HG03064 (cell line): ENCODE measurements around the gene CHERP.
"Not testable (repeated sequence)": the region's sequence is repeated elsewhere in the genome, so short reads cannot be mapped to it uniquely, and the experiment has no call there.

Experiments used
- ATAC-seq: cut with Tn5 transposase; IDR thresholded peaks from one replicate; pipeline ENCODE4 v1.9.1; 2021; ENCODE audit warnings: low read depth; ENCODE audit not compliant: unreplicated experiment

The CHERP gene

DNA sequence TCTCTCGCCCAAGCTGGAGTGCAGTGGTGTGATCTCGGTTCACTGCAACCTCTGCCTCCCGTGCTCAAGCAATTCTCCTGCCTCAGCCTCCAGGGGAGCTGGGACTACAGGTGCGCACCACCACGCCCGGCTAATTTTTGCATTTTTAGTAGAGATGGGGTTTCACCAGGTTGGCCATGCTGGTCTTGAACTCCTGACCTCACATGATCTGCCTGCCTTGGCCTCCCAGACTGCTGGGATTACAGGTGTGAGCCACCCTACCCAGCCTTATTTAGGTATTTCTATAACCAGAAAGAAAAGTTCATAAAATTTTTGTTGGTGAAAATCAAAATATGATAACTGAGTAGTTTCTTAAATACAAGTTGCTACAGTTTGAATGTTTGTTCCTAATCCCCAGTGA lies 1.5 kb upstream of the CHERP start:
- ATAC-seq, result not testable (repeated sequence)

DNA sequence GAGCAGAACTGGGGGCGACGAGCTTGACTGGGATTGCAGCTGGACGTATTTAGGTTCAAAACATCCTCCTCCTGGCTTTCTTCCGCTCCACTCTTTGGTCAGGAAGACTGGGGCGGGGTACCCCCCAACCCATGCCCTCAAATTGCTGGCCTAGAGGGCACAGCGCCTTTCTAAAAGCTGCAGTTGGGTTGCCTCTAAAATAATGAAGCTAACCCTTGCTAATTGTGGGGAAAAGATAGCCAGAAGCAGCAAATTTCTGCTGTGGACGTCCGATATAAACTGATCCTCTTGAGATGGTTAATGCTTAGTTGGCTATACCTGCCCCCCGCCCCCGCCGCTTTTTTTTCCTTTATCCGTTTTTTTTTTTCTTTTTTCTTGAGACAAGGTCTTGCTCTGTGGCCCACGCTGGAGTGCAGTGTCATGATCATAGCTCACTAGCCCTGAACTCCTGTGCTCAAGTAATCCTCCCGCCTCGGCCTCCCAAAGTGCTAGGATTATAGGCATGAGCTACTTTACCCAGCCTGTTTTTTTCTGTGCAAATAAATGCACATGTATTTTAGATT lies 754 bp upstream of the CHERP start:
- ATAC-seq, result no peak

GRCh38 chr19:16541526-16542044 lies 652 bp downstream of the CHERP start:
- no peak for ATAC-seq

GRCh38 chr19:16540948-16541347 lies 1.3 kb downstream of the CHERP start:
- no peak for ATAC-seq

DNA sequence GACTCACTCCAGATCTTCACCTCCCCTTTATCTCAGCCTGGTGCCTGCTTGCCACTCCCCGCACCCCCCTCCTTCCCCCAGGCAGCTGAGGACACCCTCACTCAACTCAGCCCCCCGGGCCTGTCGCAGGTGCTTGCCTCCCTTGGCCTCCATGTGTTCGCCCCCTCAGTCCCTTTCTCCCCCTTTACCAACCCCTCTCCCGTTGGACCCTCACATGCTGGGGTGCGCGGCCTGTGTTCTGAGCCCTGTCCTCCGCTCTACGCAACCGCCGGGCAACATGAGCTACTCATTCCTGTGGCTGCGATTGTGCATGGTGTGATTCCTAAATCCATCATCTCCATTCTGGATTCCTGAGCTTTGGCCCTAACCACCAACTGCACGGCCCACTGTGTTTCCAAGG lies 5.1 kb downstream of the CHERP start:
- ATAC-seq, result no peak

- no peak for ATAC-seq
Observed at GRCh38 chr19:16536130-16536529, 6.1 kb downstream of the CHERP start.

DNA sequence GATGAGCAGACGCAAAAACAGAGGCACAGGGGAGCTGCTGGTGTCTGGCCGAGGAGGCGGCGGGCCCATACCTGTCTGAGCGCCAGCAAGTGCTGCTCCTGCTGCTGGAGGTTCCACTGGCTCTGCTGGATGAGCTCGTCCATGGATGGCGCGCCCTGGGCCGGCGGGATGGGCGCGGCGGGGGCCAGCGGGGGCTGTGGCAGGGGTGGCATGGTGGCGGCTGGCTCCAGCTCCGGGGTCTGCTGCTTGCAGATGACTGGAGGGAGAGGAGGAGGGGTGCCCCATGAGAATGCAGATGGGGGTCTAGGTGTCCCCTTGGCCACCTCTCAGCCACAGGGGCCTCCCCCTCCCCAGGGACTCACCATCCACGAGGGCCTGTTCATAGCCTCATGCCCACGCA lies 6.9 kb downstream of the CHERP start:
- ATAC-seq, result no peak

GRCh38 chr19:16532440-16533234 lies 9.6 kb downstream of the CHERP start:
- ATAC-seq, result no peak

DNA sequence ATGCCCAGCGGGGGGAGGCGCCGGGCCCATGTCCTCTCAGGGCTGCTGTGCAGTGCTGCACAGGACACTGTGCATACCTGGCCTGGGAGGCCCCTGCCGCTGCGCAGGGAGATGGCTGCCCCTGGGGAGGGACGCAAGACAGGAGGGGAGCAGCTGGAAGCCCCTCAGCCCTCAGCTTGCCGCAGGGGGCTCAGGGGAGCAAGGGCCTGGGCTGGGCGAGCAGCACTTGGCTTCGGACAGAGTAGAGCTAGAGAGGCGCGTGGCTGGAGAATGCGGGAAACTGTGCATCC lies 10.9 kb downstream of the CHERP start:
- no peak for ATAC-seq

DNA sequence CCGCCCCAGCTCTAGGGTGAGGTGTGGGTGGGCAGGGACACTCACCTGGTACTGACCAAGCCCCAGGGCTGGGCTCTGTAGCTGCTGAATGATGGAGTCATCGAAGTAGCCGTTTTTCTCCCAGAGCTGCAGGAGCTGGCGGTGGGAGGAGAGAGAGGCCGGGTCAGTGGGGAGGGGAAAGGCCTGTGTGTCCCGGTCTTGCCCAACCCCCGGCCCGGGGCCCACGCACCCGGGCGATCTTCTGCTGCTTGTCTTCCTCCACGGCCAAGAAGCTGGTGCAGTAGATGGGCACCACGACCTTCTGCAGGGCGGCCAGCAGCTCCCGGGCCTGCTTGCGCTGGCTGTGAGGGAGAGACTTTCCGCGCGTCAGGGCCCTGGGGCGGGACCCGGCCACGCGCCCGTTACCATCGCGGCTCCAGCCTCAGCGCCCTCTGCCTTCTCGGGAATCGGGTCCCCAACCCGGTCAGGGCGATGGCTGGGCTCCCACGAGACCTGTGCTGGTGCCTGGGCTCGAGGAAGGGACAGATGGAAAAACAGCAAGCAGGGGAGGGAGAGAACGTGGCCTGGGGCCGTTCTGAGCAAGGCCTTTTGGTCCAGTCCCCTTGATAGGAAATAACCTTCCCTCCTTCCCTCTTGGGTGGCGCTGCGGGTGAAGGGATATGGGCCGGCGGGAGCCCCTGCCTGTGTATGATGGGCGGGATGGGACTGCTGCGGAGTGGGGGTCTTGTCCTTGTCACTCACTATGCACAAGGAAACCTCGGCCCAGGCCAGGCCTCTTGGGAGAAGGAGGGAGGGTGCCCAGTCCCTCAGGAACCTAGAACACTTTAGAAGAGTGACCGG lies 11.5 kb downstream of the CHERP start:
- no peak for ATAC-seq

DNA sequence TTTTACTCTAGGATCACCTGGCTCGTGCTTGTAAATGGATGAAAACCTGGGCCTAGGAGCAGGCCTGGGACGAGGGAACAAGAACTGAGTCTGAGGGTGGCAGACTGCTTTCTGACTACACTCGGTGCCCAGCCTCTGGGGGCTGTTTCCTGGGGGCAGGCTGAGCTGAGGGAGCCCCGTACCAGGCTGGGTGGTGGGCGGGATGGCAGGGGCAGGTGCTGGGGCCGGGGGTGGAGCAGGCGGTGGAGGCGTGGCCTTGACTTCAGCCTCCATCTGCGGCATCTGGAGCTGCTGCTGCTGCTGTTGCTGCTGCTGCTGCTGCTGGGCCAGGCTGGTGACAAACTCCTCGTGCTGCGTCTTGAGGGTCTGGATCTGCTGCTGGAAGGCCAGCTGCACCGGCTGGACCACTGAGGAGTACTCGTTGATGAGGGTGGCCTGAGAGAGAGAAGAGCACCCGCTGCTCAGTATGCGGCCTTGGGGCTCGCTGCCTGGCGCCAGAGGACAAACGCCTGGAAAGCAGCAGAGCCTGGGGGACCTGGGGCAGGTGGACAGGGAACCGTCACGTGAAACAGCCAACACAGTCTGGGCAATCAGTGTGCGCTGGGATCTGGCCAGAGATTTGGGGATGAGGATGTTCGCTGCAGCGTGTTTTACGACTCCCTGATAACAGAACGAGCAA lies 12.6 kb downstream of the CHERP start:
- no peak for ATAC-seq

- no peak for ATAC-seq
Observed at GRCh38 chr19:16527971-16528521, 14.2 kb downstream of the CHERP start.

DNA sequence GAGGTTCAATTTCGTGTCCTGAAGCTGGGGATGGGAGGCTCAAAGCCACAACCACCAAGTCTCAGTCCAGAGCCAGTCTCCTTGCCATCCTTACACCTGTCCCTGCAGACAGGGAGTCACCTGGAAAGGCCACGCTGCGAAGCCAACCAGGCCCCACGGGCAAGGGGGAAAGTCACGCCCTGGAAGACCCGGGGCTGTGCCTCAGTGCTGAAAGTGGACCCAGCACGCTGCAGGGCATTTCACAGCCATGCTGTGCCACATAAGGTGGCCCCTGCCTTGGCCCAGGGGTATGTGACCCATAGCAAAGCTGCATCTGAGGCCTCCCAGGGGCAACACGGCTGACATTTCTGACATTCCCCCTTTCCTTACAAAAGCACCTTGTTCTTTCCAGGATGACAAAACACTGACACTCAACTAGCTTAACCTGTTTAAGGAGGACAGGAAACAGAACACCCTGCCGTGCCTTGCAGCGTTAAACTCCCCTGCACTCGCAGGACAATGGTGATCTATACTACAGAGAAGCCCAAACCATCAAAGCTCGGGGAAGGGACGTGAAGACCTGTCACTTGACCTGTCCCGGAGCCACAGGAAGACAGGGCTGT lies 14.8 kb downstream of the CHERP start:
- ATAC-seq, result no peak

DNA sequence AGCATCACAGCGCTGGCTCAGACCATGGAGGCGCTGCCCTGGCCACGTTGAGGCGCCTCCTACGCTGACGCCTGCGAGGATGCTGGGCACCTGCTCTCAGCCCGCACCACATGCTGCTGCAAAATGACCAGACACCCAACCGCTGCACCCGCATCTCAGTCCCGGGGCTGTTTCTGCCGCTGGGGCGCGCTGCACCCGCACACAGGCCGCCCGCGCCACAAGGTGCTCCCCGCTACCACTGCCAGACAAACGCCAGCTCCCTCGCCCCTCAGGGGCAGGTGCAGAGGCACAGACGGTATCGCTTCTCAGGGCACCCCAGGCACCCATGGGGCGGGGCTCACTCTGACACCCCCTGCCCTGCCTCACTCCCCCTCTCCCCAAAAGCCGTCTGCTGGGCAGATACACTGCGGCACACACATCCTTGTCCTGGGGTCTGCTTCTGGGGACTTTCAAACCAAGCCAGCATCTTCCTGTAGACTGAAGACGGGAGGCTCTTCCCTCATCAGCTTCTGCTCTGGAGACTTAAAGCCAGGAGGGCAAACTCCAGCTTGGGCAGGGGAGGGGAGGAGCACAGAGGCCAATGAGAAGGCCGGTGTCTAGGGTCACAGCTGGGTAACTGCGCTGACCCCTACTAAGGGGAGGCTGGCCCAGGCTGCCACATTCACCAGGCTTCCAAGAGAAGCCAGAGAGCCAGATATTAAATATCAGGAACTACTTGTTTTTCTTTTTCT lies 16.3 kb downstream of the CHERP start:
- no peak for ATAC-seq

GRCh38 chr19:16524991-16525734 lies 17.1 kb downstream of the CHERP start:
- no peak for ATAC-seq

GRCh38 chr19:16522559-16523377 lies 19.5 kb downstream of the CHERP start:
- no peak for ATAC-seq

- no peak for ATAC-seq
Observed at GRCh38 chr19:16521715-16522289, 20.4 kb downstream of the CHERP start.
